GM18511 (cell line): ENCODE data around the gene LDLRAD3.

Experiments
- ATAC-seq: cut with Tn5 transposase; IDR thresholded peaks from one replicate; pipeline ENCODE4 v1.9.1; 2021; ENCODE audit warnings: mild to moderate bottlenecking, moderate library complexity; ENCODE audit not compliant: unreplicated experiment

Gene LDLRAD3

GRCh38 chr11:36193290-36193619 lies 249.4 kb downstream of the LDLRAD3 start:
- no peak for ATAC-seq

DNA sequence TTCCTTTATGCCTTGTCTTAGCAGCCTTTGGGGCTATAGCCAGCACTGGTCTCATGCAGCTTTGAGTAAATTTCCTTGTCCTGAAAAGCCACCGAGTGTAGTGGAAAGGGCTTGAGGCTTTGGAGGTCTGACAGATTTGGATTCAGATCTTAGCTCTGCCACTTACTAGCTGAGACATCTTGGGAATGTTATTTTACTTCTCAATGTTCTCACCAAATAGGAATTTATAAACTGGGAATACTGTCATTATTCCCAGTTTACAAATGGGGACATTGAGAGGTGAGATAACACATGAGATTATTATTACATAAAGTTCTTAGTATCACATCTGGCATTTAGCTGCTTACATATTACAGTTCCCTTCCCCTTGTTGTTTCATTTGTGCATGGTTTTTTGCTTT lies 249.9 kb downstream of the LDLRAD3 start:
- no peak for ATAC-seq

DNA sequence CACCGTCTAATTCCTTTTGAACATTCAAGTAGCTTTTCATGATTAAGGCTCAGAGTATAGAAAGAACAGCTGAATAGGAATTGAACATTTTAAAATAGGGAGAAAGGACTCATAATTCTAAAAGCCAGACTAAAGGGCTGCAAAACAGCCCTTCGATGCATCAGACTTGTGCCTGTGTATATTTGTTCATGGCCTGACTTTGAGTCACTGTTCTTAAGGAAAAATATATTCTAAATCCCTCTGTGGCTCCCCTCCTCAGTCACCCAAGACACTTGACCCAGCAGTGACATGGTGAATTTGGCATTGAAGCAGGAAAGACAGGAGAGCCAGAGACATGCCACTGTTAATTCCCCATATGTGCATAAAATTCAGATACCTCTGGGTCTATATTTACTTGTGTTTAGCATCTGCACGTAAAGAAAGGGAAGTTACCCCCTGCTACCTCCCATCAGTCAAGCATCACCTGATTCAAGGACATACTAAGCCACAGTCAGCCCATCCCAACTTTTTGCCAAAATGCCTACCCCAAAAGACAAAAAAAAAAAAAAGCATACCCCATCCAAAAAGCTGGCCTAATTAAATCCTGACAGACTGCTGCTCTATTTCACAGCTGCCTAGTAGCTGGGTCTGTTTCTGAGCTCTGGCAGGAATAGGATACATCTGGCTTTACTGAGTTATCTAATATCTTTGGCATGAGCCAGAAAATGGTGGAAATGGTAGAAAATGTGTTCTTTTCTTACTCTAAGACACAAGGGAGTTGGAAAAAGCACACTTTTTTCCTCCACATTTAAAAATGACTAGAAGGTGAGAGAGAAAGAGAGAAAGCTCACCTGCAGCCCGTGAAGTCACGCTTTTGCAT lies 251.9 kb downstream of the LDLRAD3 start:
- no peak for ATAC-seq

- no peak for ATAC-seq
Observed at GRCh38 chr11:36196411-36196998, 252.6 kb downstream of the LDLRAD3 start.

- no peak for ATAC-seq
Observed at GRCh38 chr11:36201411-36201810, 257.5 kb downstream of the LDLRAD3 start.

DNA sequence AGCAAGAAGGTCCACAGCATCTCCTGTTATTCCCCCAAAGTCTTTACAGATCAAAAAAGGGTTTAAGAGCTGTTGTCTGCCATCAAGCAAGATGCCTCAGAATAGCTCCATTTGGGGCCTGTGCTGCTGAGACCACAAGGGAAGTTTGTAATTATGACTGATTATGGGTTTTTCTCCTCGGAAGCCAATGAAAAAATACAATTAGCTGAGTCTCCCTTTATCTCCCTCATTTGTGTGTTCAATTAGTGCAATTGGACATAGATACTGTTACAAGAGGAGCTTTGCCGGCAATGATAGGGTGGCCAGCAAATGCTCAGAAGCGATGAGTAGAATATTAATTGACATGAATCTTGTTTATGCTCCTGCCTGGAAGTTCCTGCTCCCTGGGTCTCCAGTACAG lies 261.7 kb downstream of the LDLRAD3 start:
- no peak for ATAC-seq

DNA sequence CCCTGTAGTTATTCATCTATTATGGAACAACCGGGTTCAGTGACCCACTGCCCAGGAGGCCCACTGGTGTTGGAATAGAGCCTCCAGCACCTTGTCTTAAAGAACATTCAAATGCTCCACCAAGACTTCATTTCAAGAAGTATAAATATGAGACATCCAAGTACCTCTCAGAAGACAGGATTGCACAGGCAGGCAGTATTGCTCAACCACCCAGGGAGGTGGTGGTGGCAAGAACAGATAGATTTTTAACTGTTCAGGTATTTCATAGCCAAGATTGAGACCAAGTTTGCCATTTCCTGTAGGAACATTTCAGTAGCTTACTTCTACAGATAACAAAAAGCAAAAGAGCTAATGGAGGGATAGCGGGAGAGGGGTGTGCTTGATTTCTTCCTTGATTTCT lies 266.7 kb downstream of the LDLRAD3 start:
- no peak for ATAC-seq

- no peak for ATAC-seq
Observed at GRCh38 chr11:36211761-36212430, 268.0 kb downstream of the LDLRAD3 start.

- ATAC-seq = no peak
Observed at GRCh38 chr11:36212564-36213392, 268.9 kb downstream of the LDLRAD3 start.

DNA sequence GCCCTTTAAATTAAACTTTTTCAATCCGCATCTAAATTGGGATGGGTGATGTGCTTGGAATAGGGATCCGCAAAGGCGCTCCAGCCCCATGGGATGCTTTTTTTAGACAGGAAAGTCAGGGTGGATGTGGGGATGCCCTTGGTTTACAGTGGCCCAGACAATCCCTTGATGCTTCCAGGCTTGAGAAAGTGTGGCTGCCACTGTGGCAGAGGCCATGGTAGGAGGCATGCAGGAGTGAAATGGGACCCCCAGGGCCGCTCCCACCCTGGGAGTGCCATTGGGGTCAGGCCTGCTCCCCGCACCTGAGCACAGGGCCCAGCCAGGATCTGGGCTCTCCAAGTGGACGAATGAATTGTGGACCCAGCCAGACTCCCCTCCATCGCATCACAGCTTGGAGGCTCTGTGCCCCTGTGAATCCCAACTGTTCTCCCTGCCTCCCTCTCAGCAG lies 269.6 kb downstream of the LDLRAD3 start:
- no peak for ATAC-seq

DNA sequence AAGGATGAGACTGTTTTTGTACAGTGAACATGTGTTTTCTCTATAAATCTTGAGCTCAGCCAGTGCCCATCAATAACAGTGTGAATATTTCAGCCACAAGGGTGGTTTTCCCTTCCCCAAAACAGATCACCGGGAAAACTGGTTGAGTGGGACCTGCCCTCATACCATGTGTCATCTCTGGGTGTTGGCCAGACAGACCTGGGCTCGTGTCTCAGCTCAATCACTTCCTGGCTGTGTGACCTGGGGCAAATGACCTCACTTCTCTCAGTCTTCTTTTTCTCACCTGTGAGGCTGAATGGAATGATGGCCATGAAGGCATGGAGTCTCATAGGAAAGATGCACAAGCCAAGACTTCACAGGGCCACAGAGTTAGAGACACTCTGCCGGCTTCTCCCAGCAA lies 270.6 kb downstream of the LDLRAD3 start:
- ATAC-seq = no peak

DNA sequence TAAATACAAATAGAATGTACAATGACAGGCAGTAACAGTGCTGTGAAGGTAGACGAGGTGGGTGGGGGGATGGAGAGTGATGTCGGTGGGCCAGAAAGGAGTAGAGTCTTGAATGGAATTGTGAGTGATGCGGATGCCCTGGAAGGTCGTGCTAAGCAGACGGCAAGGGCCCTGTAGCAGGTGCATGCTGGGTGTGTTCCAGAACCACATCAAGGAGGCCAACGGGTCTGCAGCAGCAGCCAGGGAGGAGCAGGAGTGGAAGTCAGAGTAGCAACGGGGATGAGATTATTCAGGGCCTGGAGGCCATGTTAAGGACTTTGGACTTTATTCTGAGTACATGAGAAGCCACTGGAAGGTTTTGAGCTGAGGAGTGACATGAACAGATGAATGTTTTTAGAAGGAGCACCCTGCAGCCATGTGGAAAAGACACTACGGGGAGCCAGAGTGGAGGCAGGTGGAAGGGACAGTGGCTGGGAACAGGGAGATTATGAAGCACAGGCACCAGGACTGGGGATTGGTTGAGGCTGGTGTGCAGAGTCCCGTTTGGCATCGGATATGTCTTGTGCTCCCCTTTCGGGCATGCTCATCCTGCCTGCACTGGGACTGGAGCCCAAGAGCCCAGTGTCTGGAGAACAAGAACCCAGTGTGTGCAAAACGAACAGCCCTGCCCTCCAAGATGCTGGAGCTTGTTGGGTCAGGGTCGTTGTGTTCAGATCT lies 271.3 kb downstream of the LDLRAD3 start:
- ATAC-seq = no peak

DNA sequence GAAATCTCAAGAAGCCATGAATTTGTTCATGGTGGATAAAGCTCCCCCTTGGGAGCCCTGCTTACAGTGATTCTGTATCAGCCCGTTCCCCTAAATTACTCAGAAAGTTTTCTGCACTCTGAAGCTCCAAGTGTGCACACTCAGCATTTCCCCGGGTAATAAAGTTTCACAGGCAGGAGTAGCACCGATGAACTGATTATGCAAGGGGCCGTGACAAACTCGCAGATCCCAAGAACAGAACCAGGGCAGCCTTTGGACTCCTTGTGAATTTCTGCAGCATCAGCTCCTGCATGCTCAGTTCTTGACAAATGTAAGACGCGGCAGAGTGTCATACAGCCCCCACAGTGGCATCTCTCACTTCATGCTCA lies 271.8 kb downstream of the LDLRAD3 start:
- ATAC-seq = no peak

- ATAC-seq = no peak
Observed at GRCh38 chr11:36216061-36216615, 272.3 kb downstream of the LDLRAD3 start.

DNA sequence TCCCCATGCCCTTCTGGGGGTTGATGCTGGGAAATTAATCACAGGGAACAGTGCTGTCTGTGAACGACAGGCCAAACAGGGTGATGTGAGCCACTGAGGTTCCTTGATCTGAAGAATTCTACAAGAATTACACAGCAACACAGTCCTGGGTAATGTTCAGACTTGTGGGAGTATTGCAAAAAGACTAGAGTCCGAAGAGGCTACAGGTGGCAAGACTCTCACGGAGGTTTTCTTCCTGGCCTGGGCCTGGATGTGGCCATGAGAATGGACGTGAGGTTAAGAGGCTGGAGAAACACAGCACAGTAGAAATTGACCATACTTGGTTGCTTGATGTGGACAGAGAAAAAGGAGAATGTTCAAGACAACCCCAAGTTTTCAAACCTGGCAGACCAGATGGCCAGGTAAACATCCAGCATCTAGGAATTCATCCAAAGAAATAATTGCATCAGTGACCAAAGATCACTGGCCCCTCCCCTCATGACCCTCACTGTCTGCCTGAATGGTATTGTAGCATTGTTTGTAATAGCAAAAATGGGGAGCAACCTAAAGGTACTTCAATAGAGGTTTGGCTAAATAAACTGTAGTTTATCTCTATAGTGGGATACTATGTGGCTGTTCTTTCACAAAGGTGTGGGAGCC lies 274.5 kb downstream of the LDLRAD3 start:
- ATAC-seq = no peak

- ATAC-seq = no peak
Observed at GRCh38 chr11:36219996-36220395, 276.1 kb downstream of the LDLRAD3 start.

DNA sequence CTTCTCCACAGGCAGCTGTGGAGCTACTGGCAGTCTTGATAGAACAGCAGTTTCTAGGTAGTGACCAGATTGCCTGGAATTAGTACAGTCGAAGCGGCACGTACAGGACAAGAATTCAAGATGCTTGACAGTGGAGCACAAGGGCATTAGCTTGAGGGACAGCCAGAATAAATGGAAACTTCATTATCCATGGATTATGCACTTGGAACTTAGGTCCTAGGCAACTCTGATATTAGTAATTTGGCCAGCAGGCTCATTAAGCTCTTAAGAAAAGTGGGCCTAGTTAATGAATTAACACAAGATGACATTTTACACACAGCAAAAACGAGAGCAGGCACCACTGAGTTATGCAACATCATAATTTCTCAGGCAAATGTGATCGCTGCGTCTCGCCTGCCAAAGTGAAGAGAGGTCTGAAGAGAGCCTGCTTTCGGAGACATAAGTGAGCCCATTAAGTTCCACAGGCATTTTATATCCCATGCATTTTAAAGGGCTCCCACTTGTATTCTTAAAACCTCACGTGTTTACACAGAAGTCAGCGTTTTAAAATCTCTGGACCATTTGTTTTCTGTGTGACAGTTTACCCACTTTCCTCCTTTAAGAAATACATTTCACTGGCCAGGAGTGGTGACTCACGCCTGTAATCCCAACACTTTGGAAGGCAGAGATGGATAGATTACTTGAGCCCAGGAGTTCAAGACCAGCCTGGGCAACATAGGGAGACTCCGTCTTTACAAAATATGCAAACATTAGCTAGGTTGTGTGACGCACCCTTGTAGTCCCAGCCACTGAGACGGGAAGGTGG lies 279.2 kb downstream of the LDLRAD3 start:
- ATAC-seq = no peak

GRCh38 chr11:36224209-36224882 lies 280.5 kb downstream of the LDLRAD3 start:
- ATAC-seq = no peak
